ENCODE measurements around the gene GRHL1.

DNA sequence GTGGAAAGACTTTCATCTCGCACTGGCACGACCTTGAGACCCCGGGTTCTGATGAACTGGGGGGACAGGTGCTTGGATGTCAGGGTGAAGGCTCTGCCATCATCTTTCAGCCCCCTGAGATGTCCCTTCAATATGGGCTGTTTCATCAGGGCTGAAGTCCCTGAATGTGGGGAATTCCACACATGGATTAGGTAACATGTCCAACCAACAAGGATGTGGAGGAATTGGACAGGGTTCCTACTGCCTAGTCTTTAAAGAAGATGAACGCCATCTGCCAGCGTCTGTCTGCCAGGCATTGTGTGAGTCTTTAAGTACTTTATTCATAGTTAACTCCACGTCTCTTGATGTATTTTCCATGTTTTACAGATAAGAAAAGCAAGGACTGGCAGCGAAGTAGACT lies 5.9 kb upstream of the GRHL1 start:
- TF ChIP-seq, protein P1, sequence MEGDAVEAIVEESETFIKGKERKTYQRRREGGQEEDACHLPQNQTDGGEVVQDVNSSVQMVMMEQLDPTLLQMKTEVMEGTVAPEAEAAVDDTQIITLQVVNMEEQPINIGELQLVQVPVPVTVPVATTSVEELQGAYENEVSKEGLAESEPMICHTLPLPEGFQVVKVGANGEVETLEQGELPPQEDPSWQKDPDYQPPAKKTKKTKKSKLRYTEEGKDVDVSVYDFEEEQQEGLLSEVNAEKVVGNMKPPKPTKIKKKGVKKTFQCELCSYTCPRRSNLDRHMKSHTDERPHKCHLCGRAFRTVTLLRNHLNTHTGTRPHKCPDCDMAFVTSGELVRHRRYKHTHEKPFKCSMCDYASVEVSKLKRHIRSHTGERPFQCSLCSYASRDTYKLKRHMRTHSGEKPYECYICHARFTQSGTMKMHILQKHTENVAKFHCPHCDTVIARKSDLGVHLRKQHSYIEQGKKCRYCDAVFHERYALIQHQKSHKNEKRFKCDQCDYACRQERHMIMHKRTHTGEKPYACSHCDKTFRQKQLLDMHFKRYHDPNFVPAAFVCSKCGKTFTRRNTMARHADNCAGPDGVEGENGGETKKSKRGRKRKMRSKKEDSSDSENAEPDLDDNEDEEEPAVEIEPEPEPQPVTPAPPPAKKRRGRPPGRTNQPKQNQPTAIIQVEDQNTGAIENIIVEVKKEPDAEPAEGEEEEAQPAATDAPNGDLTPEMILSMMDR (IDR thresholded peaks at IDR 0.05; ENCODE audit: borderline replicate concordance, extremely low read depth, low read length, poor library complexity, severe bottlenecking), result no peak
- no peak for TF ChIP-seq EZH2 (IDR thresholded peaks at IDR 0.05; ENCODE audit: borderline replicate concordance, low read depth, low read length, severe bottlenecking)

Data from DND-41 (cell line).